Brain microvascular endothelial cell (primary cell): Measurements from ENCODE around the gene VGLL4.

Experiments
- DNase-seq: peaks from one replicate; pipeline ENCODE4 v3.0.0-alpha.2; 2020
- H3K27ac ChIP-seq: fragments of 250-450 bp; sonication (Bioruptor Pico); 2 replicates; pipeline ENCODE4 v1.5.1; 2020; ENCODE audit warnings: mild to moderate bottlenecking, moderate library complexity
- H3K27me3 ChIP-seq: fragments of 250-450 bp; sonication (Bioruptor Pico); replicated peaks from 2 replicates; pipeline ENCODE4 v1.5.1; 2020; ENCODE audit warnings: mild to moderate bottlenecking
- H3K36me3 ChIP-seq: fragments of 250-450 bp; sonication (Bioruptor Pico); replicated peaks from 2 replicates; pipeline ENCODE4 v1.5.1; 2020; ENCODE audit warnings: mild to moderate bottlenecking
- H3K4me3 ChIP-seq: 2 replicates; pipeline ENCODE4 v1.5.1; 2011; ENCODE audit warnings: low read depth, mild to moderate bottlenecking, control low read depth, low read length, moderate library complexity
- CTCF ChIP-seq: IDR thresholded peaks from 2 replicates; pipeline ENCODE4 v1.5.1; 2011; ENCODE audit warnings: low read depth, mild to moderate bottlenecking, moderate library complexity, low read length, control low read depth, inconsistent platforms; ENCODE audit errors: missing control alignments
- in situ Hi-C: cut with HindIII; loops from 2 replicates; pipeline ENCODE4 v1.10.0; 2017; ENCODE audit warnings: low sequenced_read_pairs, low pct_ligation_motif_present

The VGLL4 gene

GRCh38 chr3:11619461-11619860 lies 24.3 kb downstream of the VGLL4 start:
- Histone ChIP-seq H3K4me3 (no peak overlapping the region), H3K36me3 (no peaks in the 10 kb centered on the region), H3K27ac (no peak overlapping the region), H3K27me3 (no peaks in the 10 kb centered on the region)
- no peak for DNase-seq
- TF ChIP-seq CTCF = no peak
- in situ Hi-C loops = no loop called here

- TF ChIP-seq CTCF = no peak
- no peaks in the 10 kb centered on the region for H3K27me3 ChIP-seq
- H3K27ac ChIP-seq = no peak overlapping the region
- in situ Hi-C loops = no loop called here
- no peak for DNase-seq
- no peak overlapping the region for H3K4me3 ChIP-seq
- no peaks in the 10 kb centered on the region for H3K36me3 ChIP-seq
Observed at GRCh38 chr3:11618904-11619303, 24.8 kb downstream of the VGLL4 start.

GRCh38 chr3:11616551-11616950 lies 27.2 kb downstream of the VGLL4 start:
- no peaks in the 10 kb centered on the region for H3K36me3 ChIP-seq
- in situ Hi-C loops = no loop called here
- no peak for DNase-seq
- TF ChIP-seq CTCF = no peak
- no peak overlapping the region for H3K4me3 ChIP-seq
- no peaks in the 10 kb centered on the region for H3K27me3 ChIP-seq
- H3K27ac ChIP-seq = no peak overlapping the region

GRCh38 chr3:11613851-11614487 lies 29.7 kb downstream of the VGLL4 start:
- Histone ChIP-seq H3K27me3 (no peaks in the 10 kb centered on the region), H3K27ac (no peak overlapping the region), H3K36me3 (no peaks in the 10 kb centered on the region), H3K4me3 (no peak overlapping the region)
- DNase-seq = no peak
- in situ Hi-C loops = no loop called here
- TF ChIP-seq CTCF = no peak

- no peak for TF ChIP-seq CTCF
- Histone ChIP-seq H3K27ac (no peak overlapping the region), H3K36me3 (no peaks in the 10 kb centered on the region), H3K4me3 (no peak overlapping the region), H3K27me3 (no peaks in the 10 kb centered on the region)
- in situ Hi-C loops = no loop called here
- DNase-seq = no peak
Observed at GRCh38 chr3:11613319-11613718, 30.4 kb downstream of the VGLL4 start.
